Ovary (tissue), 3 donors: ENCODE measurements around the gene WFDC11.

ENCODE experiments used
- CTCF ChIP-seq, 3 donors: fragments of 450-650 bp in 2 of 3; fragments of 200-600 bp in 1 of 3; IDR thresholded peaks; one replicate each; pipeline versions ENCODE4 v1.5.1 to v1.8.0; 2016 to 2022; ENCODE audit warnings: antibody characterized with exemption in 3 of 3, mild to moderate bottlenecking in 1 of 3
- EP300 ChIP-seq: sonication (generic); formaldehyde crosslinking; IDR thresholded peaks from one replicate; pipeline ENCODE4 v1.6.1; 2017; ENCODE audit warnings: antibody characterized with exemption
- donor health status: DM: no; HTN: no; CAD: no.

GRCh38 chr20:45701873-45702272 lies 31.8 kb upstream of the WFDC11 start, which contains the start of gene WFDC13:
- TF ChIP-seq CTCF (IDR thresholded peaks at IDR 0.05) = no peak
- TF ChIP-seq EP300 = no peak
